RKO (cell line): ENCODE results near the gene CNTN4.

ENCODE experiments used
- DNase-seq: peaks from one replicate; pipeline ENCODE4 v3.0.0-alpha.2; 2016; ENCODE audit warnings: low spot score

CNTN4 gene

DNA sequence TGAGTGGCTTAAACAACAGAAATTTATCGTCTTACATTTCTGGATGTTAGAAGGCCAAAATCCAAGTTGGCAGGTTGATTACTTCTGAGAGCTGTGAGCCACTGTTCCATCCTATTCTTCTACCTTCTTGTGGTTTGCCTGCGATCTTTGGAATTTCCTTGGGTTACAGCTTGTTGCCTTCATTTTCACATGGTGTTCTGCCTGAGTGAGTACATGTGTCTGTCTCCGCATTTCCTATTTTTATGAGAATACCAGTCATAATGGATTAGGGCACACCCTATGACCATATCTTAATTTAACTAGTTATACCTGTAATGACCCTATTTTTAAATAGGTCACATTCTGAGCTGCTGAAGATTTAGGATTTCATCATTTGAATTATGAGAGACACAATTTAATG lies 294.3 kb downstream of the CNTN4 start:
- DNase-seq, result no peak

DNA sequence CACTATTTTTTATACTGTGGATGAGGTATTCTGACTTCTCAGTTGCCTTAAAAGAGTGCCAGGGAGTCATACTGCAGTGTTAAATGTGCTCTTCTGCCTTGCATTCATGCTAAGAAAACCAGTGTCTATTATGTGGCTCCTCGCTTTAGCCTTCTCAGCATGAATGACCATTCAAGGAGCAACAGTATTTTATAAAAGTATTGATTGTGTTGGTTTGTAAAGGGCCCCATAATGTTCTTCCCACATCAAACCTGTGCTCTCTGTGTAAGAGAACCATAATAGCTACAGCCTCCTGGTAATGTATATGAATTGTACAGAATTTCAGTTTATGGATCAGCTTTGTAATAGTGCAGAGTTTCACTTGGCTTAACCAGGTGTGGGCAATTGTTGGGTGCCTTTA lies 316.4 kb downstream of the CNTN4 start:
- no peak for DNase-seq

DNA sequence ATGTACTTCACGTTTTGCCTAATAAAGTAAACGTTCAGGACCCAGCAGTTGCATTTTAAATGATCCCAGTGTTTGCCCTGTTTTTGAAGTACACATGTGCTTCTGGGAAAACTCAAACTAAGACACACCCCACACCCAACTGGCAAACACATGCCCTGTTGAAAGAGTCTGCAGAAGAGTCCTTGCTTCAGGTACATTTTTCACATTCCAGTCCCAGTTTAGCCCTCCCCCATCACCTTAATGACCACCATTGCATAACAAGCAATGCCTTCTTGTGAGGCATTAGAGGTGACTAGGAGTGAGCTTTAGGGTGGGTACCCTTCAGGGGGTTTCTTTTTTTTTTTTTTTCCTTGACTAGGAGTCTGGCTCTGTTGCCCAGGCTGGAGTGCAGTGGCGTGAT lies 322.3 kb downstream of the CNTN4 start:
- DNase-seq, result no peak

DNA sequence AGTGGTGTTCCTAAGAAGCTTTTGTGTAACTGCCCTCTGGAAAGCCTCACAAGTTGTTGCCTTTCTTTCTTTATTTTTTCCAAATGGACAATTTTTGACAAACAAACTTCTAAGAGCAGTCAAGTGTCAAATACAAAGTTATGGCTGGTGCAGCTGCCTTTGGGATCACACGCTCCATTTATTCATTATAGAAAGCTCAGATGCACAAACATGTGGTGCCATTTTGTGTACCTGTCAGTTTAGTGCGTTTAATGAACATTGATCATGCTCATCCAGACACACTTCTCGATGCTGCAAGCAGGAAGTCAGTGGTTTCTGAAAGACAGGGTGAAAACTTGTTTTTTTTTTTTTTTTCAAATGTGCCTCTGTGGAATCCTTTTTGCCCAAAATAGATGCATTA lies 324.5 kb downstream of the CNTN4 start:
- no peak for DNase-seq

DNA sequence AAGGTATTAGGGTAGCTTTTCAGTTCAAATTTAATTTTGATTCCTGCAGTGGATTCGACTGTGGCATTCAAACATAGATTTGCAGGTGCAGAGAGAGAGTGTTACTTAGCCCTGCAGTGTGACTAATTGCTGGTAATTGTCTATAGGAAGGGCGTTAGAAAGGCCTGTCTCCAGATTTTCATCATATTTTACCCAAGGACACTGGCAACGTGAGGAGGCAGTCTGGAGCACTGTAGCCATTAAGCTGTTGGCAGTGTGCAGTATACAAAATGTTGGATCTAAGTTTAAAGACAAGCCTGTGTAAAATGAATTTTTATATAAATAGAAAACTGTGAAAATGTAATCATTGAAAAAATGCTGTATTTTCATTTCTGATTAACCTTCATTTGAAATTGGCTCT lies 342.9 kb downstream of the CNTN4 start:
- DNase-seq, result no peak

DNA sequence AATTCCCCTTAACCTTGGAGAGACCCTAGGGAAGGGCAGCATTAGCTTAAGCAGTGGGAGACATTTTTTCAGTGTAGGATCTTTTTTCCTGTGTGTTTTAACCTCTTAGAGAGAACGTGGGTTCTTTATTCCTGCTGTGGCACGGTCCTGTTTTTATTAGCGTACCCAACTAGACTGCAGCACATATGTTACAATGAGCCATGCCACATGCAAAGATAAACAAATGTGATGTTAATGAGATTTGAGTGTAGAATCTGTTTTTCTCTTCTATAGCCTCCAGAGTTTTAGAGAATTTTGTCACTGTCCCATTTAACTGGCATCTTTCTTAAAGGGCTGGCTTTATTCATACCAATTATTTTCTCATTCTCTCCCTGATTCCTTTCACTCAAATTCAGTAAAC lies 347.5 kb downstream of the CNTN4 start:
- DNase-seq, result no peak

DNA sequence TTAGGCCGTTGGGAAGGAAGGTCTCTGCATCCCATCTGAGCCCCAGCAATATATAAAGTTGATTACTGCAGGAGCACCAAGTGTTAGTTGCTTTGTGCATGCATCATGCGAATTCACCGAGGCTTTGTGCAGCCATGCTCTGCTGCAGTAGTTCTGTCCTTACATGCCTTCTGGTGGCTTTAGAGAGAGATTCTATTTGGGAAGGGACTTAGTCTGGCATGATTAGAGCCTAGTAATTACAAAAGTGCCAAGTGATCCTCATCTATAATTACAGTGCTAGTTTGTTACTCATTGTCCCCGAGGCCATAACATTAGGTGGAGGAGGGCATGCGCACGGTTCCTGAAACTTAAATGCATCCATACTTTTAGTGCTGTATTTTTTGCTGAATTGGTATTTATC lies 353.6 kb downstream of the CNTN4 start:
- DNase-seq, result no peak

DNA sequence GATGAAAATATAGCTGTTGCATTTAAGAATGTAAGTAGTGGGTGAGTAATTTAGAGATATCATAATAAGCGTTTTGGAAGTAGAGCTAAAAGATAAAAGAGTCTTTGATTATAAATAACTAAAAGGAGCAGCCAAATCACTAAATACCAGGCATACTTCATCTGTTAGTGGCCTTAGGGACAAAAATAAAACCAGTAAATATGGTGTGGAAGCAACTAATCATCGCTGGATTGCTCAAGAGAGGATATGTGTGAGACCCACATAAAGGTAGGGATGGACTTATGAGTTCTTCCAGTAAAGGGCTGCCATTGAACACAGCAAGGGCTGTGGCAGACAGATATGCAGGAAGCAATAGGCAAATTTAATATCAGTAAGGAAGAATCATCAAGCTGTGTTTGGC lies 356.2 kb downstream of the CNTN4 start:
- DNase-seq, result no peak

DNA sequence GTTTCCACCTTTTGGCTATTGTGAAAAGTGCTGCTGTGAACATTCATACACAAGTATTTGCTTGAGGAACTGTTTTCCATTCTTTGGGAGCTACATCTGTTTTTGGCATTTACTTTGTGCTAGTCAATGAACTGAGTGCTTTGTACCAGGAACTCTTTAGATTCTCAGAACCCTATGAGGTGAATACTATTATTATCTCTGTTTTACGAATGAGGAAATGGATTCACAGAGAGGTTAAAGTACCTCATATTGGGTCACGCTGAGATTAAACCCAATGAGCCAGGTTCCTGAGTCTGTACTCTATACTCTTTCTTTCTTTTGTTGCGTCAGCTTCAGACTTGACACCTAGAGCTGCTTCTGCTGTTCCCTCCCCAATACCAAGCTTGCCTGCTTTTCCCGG lies 358.1 kb downstream of the CNTN4 start:
- no peak for DNase-seq

DNA sequence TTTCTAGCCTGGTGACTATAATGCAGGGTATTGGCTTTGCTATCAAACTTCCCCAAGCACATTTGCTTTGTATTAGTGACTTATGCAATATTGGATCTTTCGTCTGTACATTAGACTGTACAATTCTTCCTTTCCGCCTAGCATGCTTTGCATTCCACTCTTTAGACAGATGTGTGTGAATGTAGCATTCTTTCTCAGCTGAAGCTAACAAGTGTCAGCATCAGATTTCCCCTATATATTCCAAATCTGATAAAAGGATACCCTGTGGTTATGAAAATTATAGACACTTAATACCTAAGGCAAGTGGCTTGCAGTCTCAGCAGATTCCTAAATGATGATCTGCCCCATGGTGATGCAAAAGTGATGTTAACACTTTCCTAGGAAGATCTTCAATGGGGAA lies 360.1 kb downstream of the CNTN4 start:
- no peak for DNase-seq

DNA sequence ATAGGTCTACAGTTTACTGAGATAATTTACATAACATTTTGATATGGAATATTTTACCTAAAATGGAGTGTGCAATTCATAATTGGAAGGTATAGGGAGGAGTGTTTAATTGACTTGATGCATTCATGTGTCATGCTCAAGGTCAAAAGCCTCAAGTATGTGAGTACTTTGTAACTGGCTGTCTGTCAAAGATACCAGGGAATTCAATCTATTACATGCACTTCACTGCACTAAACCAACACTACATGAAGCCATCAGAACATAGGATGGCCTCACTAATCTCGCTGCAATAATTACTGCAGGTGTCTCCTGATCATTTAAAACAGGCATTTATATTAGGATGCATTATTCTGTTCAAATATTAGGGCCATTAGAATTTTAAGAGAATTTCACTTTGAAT lies 367.2 kb downstream of the CNTN4 start:
- DNase-seq, result no peak

DNA sequence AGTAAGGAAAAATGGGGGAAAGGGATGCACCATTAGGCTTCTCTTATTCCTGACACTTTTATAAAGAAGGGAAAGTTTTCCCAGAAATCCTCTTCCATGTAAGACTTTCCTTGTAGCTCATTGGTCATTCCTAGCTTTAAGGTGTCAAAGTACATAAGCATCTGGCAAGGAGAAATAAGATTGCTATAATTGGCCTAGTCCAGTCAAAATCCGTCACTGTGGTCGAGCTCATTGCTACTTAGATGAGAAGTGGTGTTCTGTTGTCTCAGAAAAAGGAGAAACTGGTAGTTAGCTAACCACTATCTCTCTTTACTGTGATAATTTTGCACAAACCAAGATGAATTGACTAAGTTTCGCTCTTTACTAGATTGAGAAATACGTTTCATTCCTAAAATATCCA lies 370.1 kb downstream of the CNTN4 start:
- DNase-seq, result no peak

DNA sequence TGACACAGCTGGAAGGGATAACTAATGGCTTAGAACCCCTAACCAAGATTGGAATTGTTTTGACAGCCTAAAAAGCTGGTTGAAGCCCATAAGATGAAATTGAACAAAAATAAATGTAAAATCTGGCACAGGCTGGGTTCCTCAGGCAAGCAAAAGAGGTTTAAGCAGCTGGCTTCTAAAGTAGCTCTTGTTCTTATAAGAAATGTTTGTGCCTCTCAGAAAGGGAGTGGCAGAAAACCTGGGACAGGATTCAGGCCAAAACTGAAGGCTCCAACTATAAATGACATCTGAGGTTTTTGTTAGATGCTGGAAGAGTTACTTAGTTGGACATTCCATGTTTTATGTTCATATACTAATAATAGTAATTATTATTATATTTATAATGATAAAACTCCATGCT lies 378.3 kb downstream of the CNTN4 start:
- no peak for DNase-seq

DNA sequence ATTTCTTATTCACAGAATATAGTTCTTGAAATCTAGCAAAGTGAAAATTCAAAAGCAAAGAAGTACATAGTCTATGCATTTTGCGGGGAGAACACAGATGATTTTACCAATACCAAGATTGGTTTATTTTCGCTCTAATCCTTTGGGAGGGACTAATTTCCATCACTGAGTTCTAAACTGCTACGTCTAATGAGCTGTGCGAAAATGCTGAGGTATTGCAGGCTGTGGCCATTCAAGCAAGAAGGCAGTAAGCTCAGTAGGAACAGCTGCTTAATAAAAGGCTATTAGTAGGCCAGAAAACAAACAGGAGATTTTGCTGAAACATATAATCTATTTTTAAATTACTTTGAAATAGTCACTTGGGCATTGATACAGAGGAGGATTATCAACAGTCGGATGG lies 379.0 kb downstream of the CNTN4 start:
- DNase-seq, result no peak

DNA sequence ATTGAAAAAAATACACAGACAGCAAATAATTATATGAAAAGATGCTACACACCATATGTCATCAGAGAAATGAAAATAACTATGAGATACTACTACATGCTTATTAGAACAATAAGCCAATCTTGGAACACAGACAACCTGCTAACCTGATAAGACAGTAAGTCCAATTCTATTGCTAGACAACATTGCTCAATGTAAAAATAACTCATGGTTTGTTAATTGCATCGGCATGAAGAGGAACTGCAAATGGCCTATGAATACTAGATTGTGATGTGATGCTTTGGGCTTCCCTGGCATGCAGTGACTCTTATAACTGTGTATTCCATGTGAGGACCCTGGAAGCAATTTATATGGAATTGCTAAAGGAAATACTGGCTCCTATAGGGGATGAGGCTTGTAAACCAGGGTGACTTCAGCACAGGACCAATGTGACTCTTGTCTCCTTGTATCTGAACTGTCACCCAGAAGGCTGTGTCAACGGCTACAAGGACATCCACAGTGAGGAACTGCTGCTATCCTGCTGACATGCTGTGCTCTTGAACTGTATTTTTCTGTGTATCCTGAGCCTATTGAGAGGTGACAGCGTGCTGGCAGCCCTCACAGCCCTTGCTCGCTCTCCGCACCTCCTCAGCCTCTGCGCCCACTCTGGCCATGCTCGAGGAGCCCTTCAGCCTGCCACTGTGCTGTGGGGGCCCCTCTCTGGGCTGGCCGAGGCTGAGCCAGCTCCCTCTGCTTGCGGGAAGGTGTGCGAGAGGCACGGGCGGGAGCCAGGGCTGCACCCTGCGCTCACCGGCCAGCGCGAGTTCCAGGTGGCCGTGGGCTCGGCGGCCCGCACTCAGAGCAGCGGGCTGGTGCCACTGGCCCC lies 385.7 kb downstream of the CNTN4 start:
- no peak for DNase-seq

DNA sequence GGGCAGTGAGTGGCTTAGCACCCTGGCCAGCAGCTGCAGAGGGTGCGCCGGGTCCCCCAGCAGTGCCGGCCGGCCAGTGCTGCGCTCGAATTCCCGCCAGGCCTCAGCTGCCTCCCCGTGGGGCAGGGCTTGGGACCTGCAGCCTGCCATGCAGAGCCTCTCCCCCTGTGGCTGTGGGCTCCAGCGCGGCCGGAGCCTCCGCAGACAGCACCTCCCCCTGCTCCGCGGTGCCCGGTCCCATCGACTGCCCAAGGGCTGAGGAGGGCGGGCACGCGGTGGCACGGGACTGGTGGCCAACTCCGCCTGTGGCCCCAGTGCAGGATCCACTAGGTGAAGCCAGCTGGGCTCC lies 386.3 kb downstream of the CNTN4 start:
- DNase-seq, result no peak

DNA sequence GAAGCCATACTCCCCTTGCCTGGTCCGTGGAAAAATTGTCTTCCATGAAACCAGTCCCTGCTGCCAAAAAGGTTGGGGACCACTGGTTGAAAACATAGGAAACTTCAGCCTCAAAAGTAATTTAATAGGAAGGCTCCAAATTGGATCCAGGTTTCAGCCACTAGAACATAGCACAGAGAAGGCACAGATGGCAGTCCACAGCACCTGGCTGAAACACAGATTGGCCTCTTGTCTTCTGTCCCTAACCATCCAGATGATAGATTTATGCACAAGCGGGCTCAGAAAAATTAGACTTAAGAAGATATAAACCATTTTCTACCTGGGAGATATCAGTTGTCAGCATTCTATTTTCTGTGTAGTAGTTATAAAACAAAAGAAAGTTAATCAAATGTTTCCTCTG lies 397.1 kb downstream of the CNTN4 start:
- DNase-seq, result no peak

DNA sequence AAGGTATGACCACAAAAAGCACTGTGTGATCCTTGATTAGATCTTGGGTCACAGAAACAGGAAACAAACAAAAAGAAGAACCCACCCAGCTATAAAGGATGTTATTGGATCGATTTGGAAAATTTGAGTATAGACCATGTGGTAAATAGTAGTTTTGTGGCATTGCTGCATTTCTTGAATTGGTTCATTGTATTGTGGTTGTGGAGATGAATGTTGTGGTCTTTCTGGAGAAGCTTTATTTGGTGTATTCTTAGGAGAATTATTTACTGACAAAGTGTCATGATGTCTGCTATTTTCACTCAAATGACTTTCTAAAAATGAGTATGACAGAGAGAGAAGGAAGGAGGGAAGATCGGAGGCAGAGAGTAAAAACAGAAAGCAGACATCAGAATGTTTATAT lies 406.2 kb downstream of the CNTN4 start:
- no peak for DNase-seq

DNA sequence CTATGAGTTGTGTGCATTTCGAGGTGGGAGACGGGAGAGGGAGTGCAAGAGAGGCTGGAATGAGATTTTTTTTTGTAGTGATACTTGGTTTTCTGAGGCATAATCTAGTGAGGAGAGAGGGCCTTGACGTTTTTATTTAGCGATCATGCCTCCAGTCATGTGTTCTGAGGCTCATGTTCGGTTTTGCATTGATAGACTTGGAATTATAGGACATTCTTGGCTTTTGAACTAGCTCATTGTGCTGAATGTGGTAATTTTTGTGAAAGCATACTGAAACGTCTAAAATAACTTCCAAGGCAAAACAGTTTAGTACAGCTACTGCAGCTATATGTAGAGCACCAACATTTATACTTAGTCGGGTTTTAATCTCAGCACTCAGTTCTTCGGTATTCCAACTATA lies 408.1 kb downstream of the CNTN4 start:
- DNase-seq, result no peak

DNA sequence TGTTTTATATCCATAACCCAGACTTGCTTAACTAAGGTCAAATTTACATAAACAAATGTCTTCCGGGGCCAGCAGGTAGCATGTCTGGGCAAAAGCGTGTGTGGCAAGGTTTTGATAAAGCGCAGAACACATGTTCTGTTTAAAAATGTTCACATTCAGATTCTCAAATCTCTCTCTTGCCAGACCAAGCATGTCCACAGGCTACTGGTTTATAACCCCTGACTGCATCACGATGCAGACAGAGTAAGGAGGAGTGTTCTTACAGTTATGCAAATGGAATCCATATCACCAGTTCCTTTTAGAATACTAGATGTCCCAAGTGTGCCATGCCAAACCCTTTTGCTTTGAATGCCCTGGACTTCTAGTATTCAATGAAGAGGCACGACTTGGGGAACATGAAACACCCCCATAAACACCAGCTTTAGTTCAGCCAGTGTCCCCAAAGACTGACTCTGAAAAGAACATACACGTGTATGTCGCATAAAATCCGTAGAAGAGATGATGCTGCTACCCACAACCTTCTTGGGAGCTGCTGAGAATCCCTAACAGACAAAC lies 412.0 kb downstream of the CNTN4 start:
- DNase-seq, result no peak

DNA sequence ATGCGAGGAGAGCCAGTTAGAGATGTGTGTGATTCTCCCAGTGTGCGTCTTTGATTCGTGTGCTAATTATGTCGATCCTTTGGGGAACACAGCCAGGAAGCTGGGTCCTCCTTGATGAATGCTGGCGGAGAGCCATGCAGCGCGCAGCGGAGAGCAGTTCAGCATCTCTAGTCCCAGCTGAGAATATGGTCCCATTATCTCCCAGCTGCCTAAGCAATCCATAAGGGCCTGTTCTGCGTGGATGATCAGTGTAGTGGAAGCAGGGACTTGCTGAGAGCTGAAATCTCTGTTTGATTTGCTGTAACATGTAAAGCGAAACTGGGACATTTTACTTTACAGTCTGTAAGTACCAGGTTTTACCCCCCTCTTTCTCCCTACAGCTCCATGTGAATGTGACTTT lies 412.7 kb downstream of the CNTN4 start:
- no peak for DNase-seq

DNA sequence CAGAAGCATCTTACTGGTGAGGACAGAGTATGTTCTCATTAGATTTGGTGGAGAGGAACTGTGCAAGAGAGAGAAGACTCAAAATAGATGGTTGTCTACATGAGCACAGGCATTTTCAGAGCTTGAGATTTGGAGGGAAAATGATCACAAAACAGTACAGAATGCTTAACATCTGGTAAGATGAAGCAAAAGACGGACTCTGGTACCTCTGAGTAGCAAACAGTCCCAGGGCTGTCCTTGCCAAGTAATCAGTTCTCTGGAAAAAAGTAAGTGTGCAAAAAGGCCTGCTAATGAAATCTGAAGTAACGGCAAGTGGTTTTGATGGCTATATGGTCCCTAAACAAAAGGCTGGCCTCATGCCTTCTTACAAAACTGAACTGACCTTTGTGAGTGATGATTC lies 414.2 kb downstream of the CNTN4 start:
- DNase-seq, result no peak

DNA sequence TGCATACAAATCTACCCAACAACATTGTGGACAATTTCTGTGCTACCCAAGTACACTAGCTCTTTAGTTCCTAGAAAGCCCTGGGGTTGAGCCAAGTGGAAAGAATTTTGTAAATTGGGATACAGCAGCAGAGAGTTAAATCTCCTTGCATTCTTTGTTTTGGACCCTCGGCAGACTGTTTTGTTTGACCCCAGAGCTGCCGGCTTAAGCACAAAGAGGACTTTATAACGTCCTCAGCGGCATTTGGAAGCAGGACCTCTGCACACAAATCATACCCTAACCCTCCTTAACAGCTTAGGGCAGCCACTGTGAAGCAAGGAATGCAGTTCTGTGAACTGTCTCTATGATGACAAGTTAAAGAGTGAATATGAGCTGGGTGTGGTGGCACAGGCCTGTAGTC lies 415.3 kb downstream of the CNTN4 start:
- no peak for DNase-seq

DNA sequence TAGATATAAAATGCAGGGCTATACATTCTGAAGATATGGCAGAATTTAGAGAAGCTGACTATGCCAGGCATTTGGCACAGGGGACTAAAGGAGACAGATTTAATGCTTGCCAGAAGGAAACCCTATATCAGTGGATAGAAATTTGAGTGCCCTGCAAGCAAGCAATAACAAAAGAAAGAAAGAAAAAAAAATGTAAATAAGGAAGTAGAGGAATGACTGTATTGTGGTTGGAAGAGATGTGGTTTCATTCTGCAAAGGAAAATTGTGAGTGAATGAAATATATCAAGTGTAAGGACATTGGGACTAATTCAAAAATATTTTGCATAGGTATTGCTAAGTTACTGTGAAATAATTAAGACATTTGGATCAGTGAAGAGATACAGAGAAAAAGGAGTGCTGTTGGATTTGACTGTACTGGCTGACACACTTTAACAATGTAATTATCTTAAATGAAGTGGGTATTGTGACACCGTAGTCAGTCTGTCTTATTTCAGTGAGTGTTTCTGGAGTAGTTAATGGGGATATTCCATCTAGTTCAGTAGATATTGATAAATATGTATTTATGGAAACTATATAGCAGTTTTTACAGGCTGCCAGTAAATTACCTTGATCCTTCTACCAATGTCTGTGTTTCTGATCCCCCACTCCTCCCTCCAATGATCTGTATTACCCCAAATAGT lies 418.2 kb downstream of the CNTN4 start:
- no peak for DNase-seq
